NT2/D1 (cell line): ENCODE data around the gene NSRP1.

Experiments
- YY1 ChIP-seq: IDR thresholded peaks from 2 replicates; pipeline ENCODE4 v1.6.1; 2011; ENCODE audit not compliant: insufficient read length, insufficient read depth
- ZNF274 ChIP-seq: IDR thresholded peaks from 2 replicates; pipeline ENCODE4 v1.6.1; 2011; ENCODE audit warnings: mild to moderate bottlenecking, low read depth, low read length

DNA sequence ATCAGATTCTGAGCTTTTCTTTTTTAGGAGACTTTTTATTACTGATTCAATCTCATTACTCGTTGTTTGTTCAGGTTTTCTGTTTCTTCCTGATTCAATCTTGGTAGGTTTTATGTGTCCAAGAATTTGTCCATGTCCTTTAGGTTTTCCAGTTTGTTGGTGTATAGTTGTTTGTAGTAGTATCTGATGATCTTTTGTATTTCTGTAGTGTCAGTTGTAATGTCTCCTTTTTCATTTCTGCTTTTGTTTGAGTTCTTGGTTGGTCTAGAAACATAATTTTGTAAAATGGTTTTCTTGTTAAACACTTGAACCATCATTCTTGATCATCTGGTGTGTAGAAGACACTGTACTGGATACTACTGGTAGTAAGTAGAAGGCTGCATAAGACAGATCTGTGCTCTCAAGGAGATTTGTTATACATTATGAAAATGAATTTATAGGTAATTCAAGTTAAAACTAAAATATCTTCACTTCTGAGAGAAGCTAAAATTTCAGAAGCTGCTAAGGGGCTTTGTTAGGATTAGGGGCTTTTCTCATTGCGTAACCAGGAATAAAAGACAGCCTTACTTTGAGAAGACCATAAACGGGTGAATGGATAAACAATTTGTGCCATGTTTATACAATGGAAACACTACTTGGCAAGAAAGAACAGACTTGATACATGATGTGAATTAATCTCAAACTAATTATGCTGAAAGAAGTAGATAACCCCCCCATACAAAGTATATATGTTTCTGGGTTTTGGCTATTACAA lies 44.0 kb downstream of the NSRP1 start:
- no peak for TF ChIP-seq ZNF274
- no peak for TF ChIP-seq YY1
